ENCODE data around the gene NOC3L. TPM values are rescaled to one million over a fixed set of nuclear protein-coding genes. Genes with fewer than 3 reads are reported as not detected.

Gene NOC3L
- total RNA-seq, 1 experiment from 2014 or later: 39.9 TPM

DNA sequence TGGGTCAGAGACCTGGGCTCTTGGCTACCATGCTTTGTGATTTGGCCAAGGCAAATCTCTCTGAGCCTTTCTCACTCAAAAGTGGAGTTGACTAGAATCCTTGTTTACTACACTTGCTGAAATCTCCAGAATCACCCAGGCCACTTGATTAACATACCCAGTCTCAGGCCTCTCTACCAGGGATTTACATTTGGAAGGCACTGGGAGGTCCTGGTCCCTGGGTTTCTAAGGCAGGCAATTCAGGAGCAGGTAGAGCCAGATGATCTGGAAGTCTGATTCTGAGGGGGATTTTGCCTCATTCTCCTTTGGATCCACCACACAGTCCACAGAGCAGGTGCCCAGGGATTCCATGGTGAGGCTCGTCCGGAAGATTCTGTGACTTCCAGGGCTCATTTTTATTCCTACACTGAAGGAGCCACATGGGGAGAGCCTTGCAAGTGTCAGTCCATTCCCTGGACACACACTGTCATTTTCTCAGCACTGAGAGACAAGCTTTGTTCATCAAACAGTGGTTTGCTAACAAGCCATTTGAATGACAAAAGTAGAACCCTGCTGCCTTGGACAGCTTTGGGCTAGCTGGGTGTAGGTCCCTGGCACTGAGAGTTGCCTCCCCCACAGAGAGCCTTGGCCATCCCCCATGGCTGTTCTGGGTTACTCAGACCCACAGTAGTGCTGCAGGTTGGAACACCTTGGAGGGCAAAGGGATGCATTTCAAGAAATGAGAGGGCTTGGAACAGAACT is 74.2 kb downstream of the NOC3L start:
- no TSS peak for BruUV-seq (replicated peaks)
- CTCF ChIA-PET: interaction anchor here (1.0 to 1.2 kb wide), 3 partner anchors 15 to 155 kb away, joined by 3 to 4 read pairs (median 3); no protein-coding TSS in a partner anchor
- POLR2A ChIA-PET: interaction anchor here (0.6 kb wide), 1 partner anchor 52 kb away, joined by 3 read pairs; no protein-coding TSS in a partner anchor

DNA sequence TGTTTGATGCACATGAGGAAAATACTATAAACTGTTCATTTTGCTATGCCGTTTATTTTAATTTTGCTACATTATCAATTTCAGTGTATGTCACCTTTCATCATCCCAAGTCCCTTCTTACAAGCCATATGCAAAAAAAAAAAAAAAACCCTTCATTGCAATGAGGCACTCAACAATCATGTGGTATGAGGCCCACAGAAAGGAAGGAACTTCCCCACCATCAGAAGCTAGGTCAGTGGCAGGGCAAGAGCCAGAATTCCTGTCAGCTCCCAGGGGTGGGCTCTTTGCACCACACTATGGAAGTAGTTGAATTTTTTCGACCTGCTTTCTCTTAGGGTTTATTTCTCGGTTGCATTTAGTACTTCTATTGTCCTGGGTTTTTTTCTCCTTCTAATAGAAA is 75.4 kb downstream of the NOC3L start:
- Mint-ChIP-seq H3K4me3 (ENCODE audit: unreplicated experiment) (no peak overlapping the region), H3K36me3 (ENCODE audit: insufficient read depth, unreplicated experiment) (peaks cover 17% of the 10 kb centered on the region), H3K27ac (ENCODE audit: unreplicated experiment) (peak overlapping the region; percentile 2), H3K9me3 (ENCODE audit: unreplicated experiment) (peaks cover 17% of the 10 kb centered on the region), H3K27me3 (ENCODE audit: insufficient read depth, unreplicated experiment) (no peaks in the 10 kb centered on the region), H3K4me1 (ENCODE audit: low read depth, unreplicated experiment) (peaks cover 23% of the 10 kb centered on the region)
- Histone ChIP-seq H3K9me3 (no peaks in the 10 kb centered on the region), H3K4me3 (ENCODE audit: low read depth, low read length) (no peak overlapping the region), H3K27me3 (replicated peaks; ENCODE audit: control insufficient read depth, insufficient read depth, low read length) (no peaks in the 10 kb centered on the region), H3K4me1 (peaks cover 11% of the 10 kb centered on the region), H3K36me3 (ENCODE audit: control insufficient read depth, insufficient read depth, low read length) (no peaks in the 10 kb centered on the region)
- CTCF ChIA-PET: interaction anchor here (1.6 kb wide), 1 partner anchor 33 kb away, joined by 5 read pairs; no protein-coding TSS in a partner anchor
- POLR2A ChIA-PET: interaction anchor here (0.5 to 0.6 kb wide), 2 partner anchors 162 to 556 kb away, joined by 7 to 9 read pairs; no protein-coding TSS in a partner anchor
- intact Hi-C loops (cut with micrococcal nuclease; ENCODE audit: unreplicated experiment): loop anchor here (10.0 kb wide), 1 partner anchor 373 kb away; no protein-coding TSS in a partner anchor
- TF ChIP-seq, protein P1, sequence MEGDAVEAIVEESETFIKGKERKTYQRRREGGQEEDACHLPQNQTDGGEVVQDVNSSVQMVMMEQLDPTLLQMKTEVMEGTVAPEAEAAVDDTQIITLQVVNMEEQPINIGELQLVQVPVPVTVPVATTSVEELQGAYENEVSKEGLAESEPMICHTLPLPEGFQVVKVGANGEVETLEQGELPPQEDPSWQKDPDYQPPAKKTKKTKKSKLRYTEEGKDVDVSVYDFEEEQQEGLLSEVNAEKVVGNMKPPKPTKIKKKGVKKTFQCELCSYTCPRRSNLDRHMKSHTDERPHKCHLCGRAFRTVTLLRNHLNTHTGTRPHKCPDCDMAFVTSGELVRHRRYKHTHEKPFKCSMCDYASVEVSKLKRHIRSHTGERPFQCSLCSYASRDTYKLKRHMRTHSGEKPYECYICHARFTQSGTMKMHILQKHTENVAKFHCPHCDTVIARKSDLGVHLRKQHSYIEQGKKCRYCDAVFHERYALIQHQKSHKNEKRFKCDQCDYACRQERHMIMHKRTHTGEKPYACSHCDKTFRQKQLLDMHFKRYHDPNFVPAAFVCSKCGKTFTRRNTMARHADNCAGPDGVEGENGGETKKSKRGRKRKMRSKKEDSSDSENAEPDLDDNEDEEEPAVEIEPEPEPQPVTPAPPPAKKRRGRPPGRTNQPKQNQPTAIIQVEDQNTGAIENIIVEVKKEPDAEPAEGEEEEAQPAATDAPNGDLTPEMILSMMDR (IDR thresholded peaks at IDR 0.05; ENCODE audit: insufficient read depth in 1 of 2, low read depth in 1 of 2, low read length in 1 of 2, severe bottlenecking in 1 of 2, unreplicated experiment in 1 of 2): no peak
- BruUV-seq (replicated peaks): no TSS peak
- DNase-seq: no peak

More for the DNA sequence above, 74.2 kb downstream of the NOC3L start:
- H3K36me3 Mint-ChIP-seq (ENCODE audit: insufficient read depth, unreplicated experiment): peaks cover 11% of the 10 kb centered on the region
- no peaks in the 10 kb centered on the region for H3K9me3 ChIP-seq
- DNase-seq: no peak
- no peaks in the 10 kb centered on the region for H3K36me3 ChIP-seq (ENCODE audit: control insufficient read depth, insufficient read depth, low read length)
- H3K27ac Mint-ChIP-seq (ENCODE audit: unreplicated experiment): no peak overlapping the region
- H3K4me3 Mint-ChIP-seq (ENCODE audit: unreplicated experiment): no peak overlapping the region
- no peaks in the 10 kb centered on the region for H3K27me3 Mint-ChIP-seq (ENCODE audit: insufficient read depth, unreplicated experiment)
- H3K4me1 ChIP-seq: peaks cover 11% of the 10 kb centered on the region
- TF ChIP-seq, protein P1 (IDR thresholded peaks at IDR 0.05; ENCODE audit: insufficient read depth in 1 of 2, low read depth in 1 of 2, low read length in 1 of 2, severe bottlenecking in 1 of 2, unreplicated experiment in 1 of 2): no peak
- H3K4me3 ChIP-seq (ENCODE audit: low read depth, low read length): no peak overlapping the region
- H3K9me3 Mint-ChIP-seq (ENCODE audit: unreplicated experiment): peaks cover 17% of the 10 kb centered on the region
- intact Hi-C loops (cut with micrococcal nuclease; ENCODE audit: unreplicated experiment): loop anchor here (10.0 kb wide), 1 partner anchor 374 kb away; no protein-coding TSS in a partner anchor
- H3K27me3 ChIP-seq (replicated peaks; ENCODE audit: control insufficient read depth, insufficient read depth, low read length): no peaks in the 10 kb centered on the region
- peaks cover 23% of the 10 kb centered on the region for H3K4me1 Mint-ChIP-seq (ENCODE audit: low read depth, unreplicated experiment)

DNA sequence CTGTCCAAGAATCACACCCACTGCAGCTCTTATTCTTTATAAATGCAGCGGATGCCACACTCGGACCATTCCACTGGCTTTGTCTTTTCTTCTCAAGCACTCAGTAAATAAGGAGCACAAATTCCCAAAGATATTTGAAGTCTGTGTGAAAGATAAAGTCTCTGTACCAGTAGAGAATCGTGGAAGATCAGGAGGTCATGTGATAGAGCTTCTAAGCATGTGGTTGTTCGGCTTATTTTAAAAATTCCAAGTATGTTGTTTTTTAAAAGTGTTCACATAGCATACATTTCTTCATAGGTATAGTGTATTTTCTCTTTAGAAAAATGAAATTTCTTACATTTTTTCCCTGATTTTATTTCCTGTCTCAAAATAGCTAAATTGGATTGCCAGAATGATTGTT is 75.8 kb downstream of the NOC3L start:
- intact Hi-C loops (cut with micrococcal nuclease; ENCODE audit: unreplicated experiment): loop anchor here (10.0 kb wide), 1 partner anchor 372 kb away; no protein-coding TSS in a partner anchor
- Mint-ChIP-seq H3K9me3 (ENCODE audit: unreplicated experiment) (peaks cover 17% of the 10 kb centered on the region), H3K36me3 (ENCODE audit: insufficient read depth, unreplicated experiment) (peaks cover 17% of the 10 kb centered on the region), H3K27ac (ENCODE audit: unreplicated experiment) (peak overlapping the region; percentile 2), H3K4me3 (ENCODE audit: unreplicated experiment) (peak overlapping the region; percentile 40), H3K4me1 (ENCODE audit: low read depth, unreplicated experiment) (peaks cover 23% of the 10 kb centered on the region), H3K27me3 (ENCODE audit: insufficient read depth, unreplicated experiment) (no peaks in the 10 kb centered on the region)
- ChIA-PET CTCF (interaction anchor here (1.6 kb wide), 1 partner anchor 33 kb away, joined by 5 read pairs; no protein-coding TSS in a partner anchor), POLR2A (interaction anchor here (0.5 kb wide), 1 partner anchor 555 kb away, joined by 9 read pairs; no protein-coding TSS in a partner anchor)
- peaks cover 11% of the 10 kb centered on the region for H3K4me1 ChIP-seq
- no peaks in the 10 kb centered on the region for H3K36me3 ChIP-seq (ENCODE audit: control insufficient read depth, insufficient read depth, low read length)
- TF ChIP-seq, protein P1 (IDR thresholded peaks at IDR 0.05; ENCODE audit: insufficient read depth in 1 of 2, low read depth in 1 of 2, low read length in 1 of 2, severe bottlenecking in 1 of 2, unreplicated experiment in 1 of 2): no peak
- no peak overlapping the region for H3K4me3 ChIP-seq (ENCODE audit: low read depth, low read length)
- no peaks in the 10 kb centered on the region for H3K9me3 ChIP-seq
- DNase-seq: no peak
- no TSS peak for BruUV-seq (replicated peaks)
- H3K27me3 ChIP-seq (replicated peaks; ENCODE audit: control insufficient read depth, insufficient read depth, low read length): no peaks in the 10 kb centered on the region
